ENCODE measurements around the gene LIPG. TPM values are rescaled to one million over a fixed set of nuclear protein-coding genes. Genes with fewer than 3 reads are reported as not detected.
"Not testable (repeated sequence)": the region's sequence is repeated elsewhere in the genome, so short reads cannot be mapped to it uniquely, and the experiment has no call there.

The LIPG gene
- total RNA-seq, 1 donor from 2014 or later, result 10.2 TPM

GRCh38 chr18:49519101-49519971 is 42.5 kb upstream of the LIPG start:
- intact Hi-C loops (cut with DNase I), result no loop called here
- Histone ChIP-seq H3K4me1 (no peaks in the 10 kb centered on the region), H3K4me3 (no peak overlapping the region), H3K9me3 (no peaks in the 10 kb centered on the region), H3K36me3 (no peaks in the 10 kb centered on the region), H3K27me3 (no peaks in the 10 kb centered on the region), H3K27ac (no peak overlapping the region)
- ATAC-seq (no peak), DNase-seq (no peak)
- TF ChIP-seq CTCF (IDR thresholded peaks at IDR 0.05), result no peak

GRCh38 chr18:49520661-49521145 is 41.2 kb upstream of the LIPG start:
- no peak for ATAC-seq
- Histone ChIP-seq H3K9me3 (no peaks in the 10 kb centered on the region), H3K27me3 (no peaks in the 10 kb centered on the region), H3K36me3 (no peaks in the 10 kb centered on the region), H3K4me3 (no peak overlapping the region), H3K27ac (no peak overlapping the region), H3K4me1 (no peaks in the 10 kb centered on the region)
- TF ChIP-seq CTCF (IDR thresholded peaks at IDR 0.05), result no peak
- intact Hi-C loops (cut with DNase I), result no loop called here
- no peak for DNase-seq

- no peaks in the 10 kb centered on the region for H3K4me1 ChIP-seq
- no peak overlapping the region for H3K4me3 ChIP-seq
- no peaks in the 10 kb centered on the region for H3K9me3 ChIP-seq
- no peak overlapping the region for H3K27ac ChIP-seq
- intact Hi-C loops (cut with DNase I), result no loop called here
- TF ChIP-seq CTCF (IDR thresholded peaks at IDR 0.05), result no peak
- H3K36me3 ChIP-seq, result no peaks in the 10 kb centered on the region
- no peak for DNase-seq
- no peaks in the 10 kb centered on the region for H3K27me3 ChIP-seq
- ATAC-seq, result no peak
Measured at GRCh38 chr18:49521216-49521835, 40.5 kb upstream of the LIPG start.

- ATAC-seq; H3K27me3 ChIP-seq; H3K9me3 ChIP-seq; intact Hi-C loops (cut with DNase I); DNase-seq; H3K4me1 ChIP-seq; H3K4me3 ChIP-seq; H3K36me3 ChIP-seq; H3K27ac ChIP-seq: not testable (repeated sequence)
Measured at GRCh38 chr18:49523580-49524093, 38.2 kb upstream of the LIPG start.

GRCh38 chr18:49524349-49524748 is 37.5 kb upstream of the LIPG start:
- no peaks in the 10 kb centered on the region for H3K9me3 ChIP-seq
- H3K27me3 ChIP-seq, result no peaks in the 10 kb centered on the region
- ATAC-seq (no peak), DNase-seq (no peak)
- no peak overlapping the region for H3K27ac ChIP-seq
- H3K4me1 ChIP-seq, result no peaks in the 10 kb centered on the region
- intact Hi-C loops (cut with DNase I), result no loop called here
- H3K36me3 ChIP-seq, result no peaks in the 10 kb centered on the region
- no peak for TF ChIP-seq CTCF (IDR thresholded peaks at IDR 0.05)
- H3K4me3 ChIP-seq, result no peak overlapping the region

- Histone ChIP-seq H3K4me3 (no peak overlapping the region), H3K4me1 (no peaks in the 10 kb centered on the region), H3K9me3 (no peaks in the 10 kb centered on the region), H3K27me3 (no peaks in the 10 kb centered on the region), H3K36me3 (no peaks in the 10 kb centered on the region), H3K27ac (no peak overlapping the region)
- DNase-seq (no peak), ATAC-seq (no peak)
- TF ChIP-seq CTCF (IDR thresholded peaks at IDR 0.05), result no peak
- intact Hi-C loops (cut with DNase I), result no loop called here
Measured at GRCh38 chr18:49524951-49525350, 36.9 kb upstream of the LIPG start.

Measured in upper lobe of right lung (tissue), 1 donor.